Gastrocnemius medialis (tissue), 4 donors: Measurements from ENCODE around the gene TMC2.

Experiments used
- POLR2A ChIP-seq, 2 donors: fragments of 450-650 bp; IDR thresholded peaks; one replicate each; pipeline ENCODE4 v1.6.1; 2017; ENCODE audit warnings: antibody characterized with exemption in 2 of 2, mild to moderate bottlenecking in 2 of 2, moderate library complexity in 2 of 2
- TF ChIP-seq, protein P1 (sequence below), 5 experiments: fragments of 450-650 bp in 3 of 5; fragments of 200-600 bp in 2 of 5; sonication (generic) in 2 of 5; IDR thresholded peaks in 4 of 5; conservative IDR thresholded peaks in 1 of 5; 1 replicate in 4 of 5; 2 replicates in 1 of 5; pipeline ENCODE4 v1.5.1; 2016 to 2019; ENCODE audit warnings: antibody characterized with exemption in 5 of 5, mild to moderate bottlenecking in 3 of 5, moderate library complexity in 3 of 5

GRCh38 chr20:2606507-2607006 lies 70.2 kb downstream of the TMC2 start:
- TF ChIP-seq POLR2A (IDR thresholded peaks at IDR 0.05), result no peak
- TF ChIP-seq, protein P1, sequence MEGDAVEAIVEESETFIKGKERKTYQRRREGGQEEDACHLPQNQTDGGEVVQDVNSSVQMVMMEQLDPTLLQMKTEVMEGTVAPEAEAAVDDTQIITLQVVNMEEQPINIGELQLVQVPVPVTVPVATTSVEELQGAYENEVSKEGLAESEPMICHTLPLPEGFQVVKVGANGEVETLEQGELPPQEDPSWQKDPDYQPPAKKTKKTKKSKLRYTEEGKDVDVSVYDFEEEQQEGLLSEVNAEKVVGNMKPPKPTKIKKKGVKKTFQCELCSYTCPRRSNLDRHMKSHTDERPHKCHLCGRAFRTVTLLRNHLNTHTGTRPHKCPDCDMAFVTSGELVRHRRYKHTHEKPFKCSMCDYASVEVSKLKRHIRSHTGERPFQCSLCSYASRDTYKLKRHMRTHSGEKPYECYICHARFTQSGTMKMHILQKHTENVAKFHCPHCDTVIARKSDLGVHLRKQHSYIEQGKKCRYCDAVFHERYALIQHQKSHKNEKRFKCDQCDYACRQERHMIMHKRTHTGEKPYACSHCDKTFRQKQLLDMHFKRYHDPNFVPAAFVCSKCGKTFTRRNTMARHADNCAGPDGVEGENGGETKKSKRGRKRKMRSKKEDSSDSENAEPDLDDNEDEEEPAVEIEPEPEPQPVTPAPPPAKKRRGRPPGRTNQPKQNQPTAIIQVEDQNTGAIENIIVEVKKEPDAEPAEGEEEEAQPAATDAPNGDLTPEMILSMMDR (IDR thresholded peaks at IDR 0.05 in 4 of 5, conservative IDR thresholded peaks at IDR 0.05 in 1 of 5), result no peak
